Fibroblast of villous mesenchyme (primary cell): Measurements from ENCODE around the gene ATP2C2. TPM values are rescaled to one million over a fixed set of nuclear protein-coding genes. Genes with fewer than 3 reads are reported as not detected.

Experiments used
- DNase-seq: peaks from one replicate; pipeline ENCODE4 v3.0.0-alpha.2; 2010; ENCODE audit warnings: low read depth
- H3K4me3 ChIP-seq: 2 replicates; pipeline ENCODE4 v1.5.1; 2011; ENCODE audit warnings: low read depth, mild to moderate bottlenecking, low read length
- CTCF ChIP-seq: IDR thresholded peaks from 2 replicates; pipeline ENCODE4 v1.5.1; 2012; ENCODE audit warnings: low read depth, mild to moderate bottlenecking, low read length; ENCODE audit not compliant: insufficient read depth
- total RNA-seq: library from RNA; depleted of rRNA; stranded (reverse); fragments of >200 nt; gene quantifications from 2 replicates; pipeline ENCODE4 v1.2.3, GENCODE V29; 2012

ATP2C2 gene
- total RNA-seq, 1 donor: not detected

- DNase-seq: no peak
- no peak overlapping the region for H3K4me3 ChIP-seq
- no peak for TF ChIP-seq CTCF
Observed at GRCh38 chr16:84426804-84427203, 58.5 kb downstream of the ATP2C2 start.

- TF ChIP-seq CTCF: no peak
- DNase-seq: peak; percentile 3
- H3K4me3 ChIP-seq: no peak overlapping the region
Observed at GRCh38 chr16:84427553-84427952, 59.2 kb downstream of the ATP2C2 start.

GRCh38 chr16:84430860-84431259 is 62.5 kb downstream of the ATP2C2 start:
- no peak for TF ChIP-seq CTCF
- no peak overlapping the region for H3K4me3 ChIP-seq
- DNase-seq: no peak

- no peak for TF ChIP-seq CTCF
- H3K4me3 ChIP-seq: no peak overlapping the region
- no peak for DNase-seq
Observed at GRCh38 chr16:84434800-84435199, 66.5 kb downstream of the ATP2C2 start.

GRCh38 chr16:84436196-84436595 is 67.9 kb downstream of the ATP2C2 start:
- DNase-seq: no peak
- TF ChIP-seq CTCF: no peak

GRCh38 chr16:84438971-84439696 is 70.8 kb downstream of the ATP2C2 start:
- no peak for TF ChIP-seq CTCF
- H3K4me3 ChIP-seq: no peak overlapping the region
- DNase-seq: no peak

More at GRCh38 chr16:84436196-84436595, 67.9 kb downstream of the ATP2C2 start:
- H3K4me3 ChIP-seq: no peak overlapping the region

- DNase-seq: no peak
- no peak for TF ChIP-seq CTCF
- no peak overlapping the region for H3K4me3 ChIP-seq
Observed at GRCh38 chr16:84442416-84443145, 74.2 kb downstream of the ATP2C2 start.
